ENCODE results near the gene LASP1.

- TF ChIP-seq POLR2A (IDR thresholded peaks at IDR 0.05) (no peak), CTCF (IDR thresholded peaks at IDR 0.05) (no peak)
Measured at GRCh38 chr17:38892620-38893019, 22.8 kb downstream of the LASP1 start.
